Measurements from ENCODE around the gene TM9SF1. TPM values are rescaled to one million over a fixed set of nuclear protein-coding genes. Genes with fewer than 3 reads are reported as not detected.

Gene TM9SF1
- total and polyA plus RNA-seq, 2 of the 4 experiments (the other 2 are of a cell fraction): 40.4 to 65.6 TPM

DNA sequence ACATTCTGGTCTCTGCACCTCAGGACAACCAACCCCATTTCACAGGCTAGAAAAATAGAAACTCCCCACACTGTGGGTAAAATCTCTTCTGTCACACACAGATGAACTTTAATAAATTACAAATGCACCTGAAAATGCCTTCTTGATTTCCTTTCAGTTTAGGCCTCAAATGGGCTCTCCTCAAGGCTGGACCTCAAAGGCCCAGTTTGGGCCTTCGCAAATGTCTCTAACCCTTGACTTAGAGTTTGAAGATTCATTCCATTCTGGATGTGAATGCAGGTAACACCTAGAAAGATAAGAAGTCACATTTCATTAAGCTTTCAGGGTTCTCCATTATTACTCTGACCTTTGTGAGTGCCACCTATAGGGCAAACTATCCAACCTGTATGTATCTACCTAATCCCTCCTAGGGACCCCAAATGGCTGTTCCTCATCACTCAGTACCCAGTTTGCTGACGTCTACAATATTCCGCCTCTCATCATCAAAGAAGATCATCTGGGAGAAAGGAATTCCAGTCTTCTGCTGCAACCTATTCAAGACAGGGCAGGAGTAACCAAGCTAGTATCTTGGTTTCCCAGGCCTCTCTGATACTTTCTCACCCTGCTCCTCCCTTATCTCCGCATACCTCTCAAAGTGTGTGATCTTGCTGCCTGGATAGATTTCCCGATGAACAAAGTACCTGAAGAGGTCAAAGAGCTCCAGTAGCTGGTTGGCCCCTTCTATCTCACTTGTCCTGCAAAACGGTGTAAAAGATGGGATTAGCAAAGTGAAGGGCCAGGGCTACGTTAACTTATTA, 18.8 kb upstream of the TM9SF1 start:
- Histone ChIP-seq H2AK5ac (ENCODE audit: low read depth, low read length) (peak overlapping the region; percentile 96), H3K23ac (ENCODE audit: low read depth, low read length) (peak overlapping the region; percentile 82; the same call in 1 of the 2 replicates), H4K5ac (ENCODE audit: low read depth, low read length) (peak overlapping the region; percentile 99), H3K18ac (ENCODE audit: low read depth, low read length) (no peak overlapping the region), H2AK9ac (replicated peaks; ENCODE audit: low read depth, low read length, poor library complexity) (peak overlapping the region; percentile 99), H3K14ac (replicated peaks; ENCODE audit: low read depth, low read length) (peak overlapping the region; percentile 98), H3K27me3 (ENCODE audit: control insufficient read depth, insufficient read depth, low read length) (no peaks in the 10 kb centered on the region), H2BK20ac (ENCODE audit: low read depth, low read length) (0 out of 2 replicates have a peak overlapping the region, but pooled peaks have one; percentile 23), H3K4ac (ENCODE audit: low read depth, low read length) (peak overlapping the region; percentile 98), H2BK5ac (ENCODE audit: low read depth, low read length, poor library complexity, severe bottlenecking) (peak overlapping the region; percentile 90), H3K27ac (ENCODE audit: insufficient read depth, low read length) (peak overlapping the region; percentile 81), H3K9me1 (ENCODE audit: insufficient read depth, low read length) (peaks cover 16% of the 10 kb centered on the region; the same call in 1 of the 2 replicates), H3K9me3 (ENCODE audit: control insufficient read depth, insufficient read depth, low read length) (no peaks in the 10 kb centered on the region), H3K4me1 (ENCODE audit: control insufficient read depth, insufficient read depth, low read length) (peaks cover 2% of the 10 kb centered on the region), H3K4me3 (ENCODE audit: insufficient read depth, low read depth, low read length) (peak overlapping the region; percentile 79), H3K79me1 (ENCODE audit: low read depth in 1 of 2, low read length in 2 of 2) (peaks cover 24 to 68% of the 10 kb centered on the region in 2 experiments), H2AFZ (replicated peaks; ENCODE audit: low read length, poor library complexity) (peak overlapping the region; percentile 98), H3K4me2 (ENCODE audit: low read depth, low read length) (peak overlapping the region; percentile 97), H4K20me1 (ENCODE audit: insufficient read depth, low read length) (no peaks in the 10 kb centered on the region), H2BK15ac (ENCODE audit: low read depth, low read length) (peak overlapping the region; percentile 78; the same call in 1 of the 3 replicates), H4K91ac (ENCODE audit: insufficient read depth, low read depth, low read length) (peak overlapping the region; percentile 91), H4K8ac (ENCODE audit: low read depth in 2 of 2, low read length in 2 of 2) (peak overlapping the region; percentile 85 to 100), H3K56ac (ENCODE audit: extremely low read depth, insufficient read depth, low read length) (peak overlapping the region; percentile 82), H3K36me3 (ENCODE audit: control insufficient read depth, insufficient read depth, low read length) (peaks cover 26% of the 10 kb centered on the region), H3K9ac (ENCODE audit: low read depth, low read length) (peak overlapping the region; percentile 89), H2BK120ac (ENCODE audit: low read depth, low read length) (0 out of 2 replicates have a peak overlapping the region, but pooled peaks have one; percentile 50)
- POLR2A ChIA-PET (ENCODE audit: unreplicated experiment): no interaction called here
- WGBS, 2 experiments (ENCODE audit: extremely low coverage in 2 of 2, insufficient read length in 1 of 2): 90% methylated on average over 2 of the region's 7 CpGs; no CpG with 5 or more reads in 1 of the 2 experiments
- TF ChIP-seq SMC3 (IDR thresholded peaks at IDR 0.05; ENCODE audit: low read depth, low read length) (no peak), NFE2L2 (IDR thresholded peaks at IDR 0.05; ENCODE audit: low read depth, low read length) (no peak), MAZ (IDR thresholded peaks at IDR 0.05; ENCODE audit: borderline replicate concordance, low read depth, low read length) (no peak), CTCF (conservative IDR thresholded peaks at IDR 0.05; ENCODE audit: low read depth, low read length) (no peak), RFX5 (IDR thresholded peaks at IDR 0.05; ENCODE audit: low read depth, low read length) (no peak), FOS (IDR thresholded peaks at IDR 0.05; ENCODE audit: low read depth, low read length) (no peak), CHD1 (IDR thresholded peaks at IDR 0.05; ENCODE audit: low read depth, low read length) (no peak), MAFK (IDR thresholded peaks at IDR 0.05; ENCODE audit: low read depth, low read length) (no peak)
- ATAC-seq (ENCODE audit: low read depth): no peak
- no TSS peak for BruUV-seq (replicated peaks)
- no peak for DNase-seq
- intact Hi-C loops (cut with micrococcal nuclease): loop anchor here (1.0 to 10.0 kb wide), 2 partner anchors 85 to 221 kb away; partner anchors contain the start of genes DHRS1 and NOP9
- dilution Hi-C loops (cut with HindIII; ENCODE audit: low sequenced_read_pairs, unreplicated experiment): no loop called here
- CTCF ChIA-PET: interaction anchor here (0.6 kb wide), 1 partner anchor 1051 kb away, joined by 3 read pairs; no protein-coding TSS in a partner anchor
- in situ Hi-C loops (cut with MboI; ENCODE audit: low sequenced_read_pairs): no loop called here
